Measurements from ENCODE around the gene INPP4A. TPM values are rescaled to one million over a fixed set of nuclear protein-coding genes. Genes with fewer than 3 reads are reported as not detected.

The INPP4A gene
- total RNA-seq, 2 donors from 2014 or later, result 12.9 to 49.8 TPM

DNA sequence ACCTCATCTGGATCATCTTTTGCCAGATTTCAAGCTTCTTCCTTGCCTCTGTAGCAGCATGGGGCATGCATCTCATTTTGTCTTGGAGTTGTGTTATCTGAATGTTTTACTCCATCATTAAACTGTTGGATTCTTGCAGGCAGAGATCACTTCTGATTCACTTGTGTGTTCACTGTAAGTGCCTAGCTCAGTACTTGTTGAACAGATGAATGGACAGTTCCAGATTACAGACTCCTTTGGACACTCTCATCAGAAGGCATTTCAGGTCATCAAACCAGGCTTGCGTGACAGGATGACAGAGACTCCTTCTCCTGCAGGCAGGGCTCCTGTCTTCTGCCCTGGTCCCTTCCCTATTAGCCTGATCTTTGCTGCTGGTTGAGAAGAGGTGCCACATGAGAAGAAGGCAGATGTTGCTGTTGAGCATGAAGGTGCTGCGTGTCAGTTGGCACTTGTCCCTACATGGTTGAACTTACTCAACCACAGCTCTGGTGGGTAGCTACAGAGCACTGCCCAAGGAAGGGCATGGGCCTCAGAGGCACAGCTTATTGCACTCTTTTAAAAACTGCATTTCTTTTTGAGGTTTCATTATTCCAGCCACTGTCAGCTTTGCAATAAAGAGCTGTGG, 58.9 kb downstream of the INPP4A start:
- Histone ChIP-seq H3K27ac (peak overlapping the region in 1 of 2 donors; percentile 26), H3K4me1 (replicated peaks) (no peaks in the 10 kb centered on the region), H3K4me3 (no peak overlapping the region), H3K36me3 (peaks cover 0 to 3% of the 10 kb centered on the region in 2 donors), H3K27me3 (replicated peaks; ENCODE audit: insufficient read depth) (no peaks in the 10 kb centered on the region), H3K9me3 (no peaks in the 10 kb centered on the region)
- TF ChIP-seq POLR2AphosphoS5 (IDR thresholded peaks at IDR 0.05), result no peak
- no peak for TF ChIP-seq POLR2A (IDR thresholded peaks at IDR 0.05)
- no peak for TF ChIP-seq CTCF (IDR thresholded peaks at IDR 0.05)
- 93% methylated on average over 2 of the region's 2 CpGs for WGBS
- intact Hi-C loops (cut with DNase I), result no loop called here
- DNase-seq (ENCODE audit: low spot score), result no peak

DNA sequence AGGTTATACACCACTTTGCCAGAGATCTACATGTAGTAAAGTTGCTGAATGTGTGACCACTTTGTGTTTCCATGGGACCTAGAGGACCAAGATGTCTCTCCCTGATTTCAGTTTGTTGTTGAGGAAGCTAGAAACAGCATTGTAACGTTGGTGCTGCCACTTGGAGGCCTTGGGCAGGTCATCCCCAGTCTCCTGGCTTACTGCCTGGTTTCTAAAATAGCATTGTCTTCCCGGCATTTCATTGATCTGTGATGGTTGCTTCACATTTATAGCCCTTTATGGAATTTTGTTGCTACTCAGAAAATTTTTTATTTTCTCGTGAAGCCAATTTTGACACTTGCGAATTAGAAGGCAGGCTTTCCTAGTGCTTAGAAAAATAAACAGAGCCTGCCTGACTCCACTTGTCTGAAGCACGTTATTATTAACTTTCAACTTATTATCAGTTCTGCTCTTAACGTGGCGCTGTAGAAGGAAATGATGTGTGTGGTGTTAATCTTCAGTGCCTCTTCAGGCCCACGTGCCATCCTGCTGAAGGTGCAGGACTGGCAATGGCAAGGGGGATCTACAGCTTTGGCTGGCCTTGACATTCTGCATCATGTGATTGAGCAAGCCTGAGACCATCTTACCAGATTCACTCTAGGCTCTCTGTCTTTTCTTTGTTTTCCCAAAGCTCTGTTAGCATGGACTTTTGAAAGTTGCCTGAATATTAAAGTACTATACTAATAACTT, 59.9 kb downstream of the INPP4A start:
- Histone ChIP-seq H3K4me3 (no peak overlapping the region), H3K9me3 (no peaks in the 10 kb centered on the region), H3K4me1 (replicated peaks) (no peaks in the 10 kb centered on the region), H3K27ac (peak overlapping the region in 1 of 2 donors; percentile 26), H3K27me3 (replicated peaks; ENCODE audit: insufficient read depth) (no peaks in the 10 kb centered on the region), H3K36me3 (peaks cover 0 to 3% of the 10 kb centered on the region in 2 donors)
- intact Hi-C loops (cut with DNase I), result no loop called here
- 26% methylated on average over 8 of the region's 8 CpGs for WGBS
- DNase-seq (ENCODE audit: low spot score), result peak; percentile 25
- no peak for TF ChIP-seq CTCF (IDR thresholded peaks at IDR 0.05)
- TF ChIP-seq POLR2AphosphoS5 (IDR thresholded peaks at IDR 0.05), result peak; percentile 44

DNA sequence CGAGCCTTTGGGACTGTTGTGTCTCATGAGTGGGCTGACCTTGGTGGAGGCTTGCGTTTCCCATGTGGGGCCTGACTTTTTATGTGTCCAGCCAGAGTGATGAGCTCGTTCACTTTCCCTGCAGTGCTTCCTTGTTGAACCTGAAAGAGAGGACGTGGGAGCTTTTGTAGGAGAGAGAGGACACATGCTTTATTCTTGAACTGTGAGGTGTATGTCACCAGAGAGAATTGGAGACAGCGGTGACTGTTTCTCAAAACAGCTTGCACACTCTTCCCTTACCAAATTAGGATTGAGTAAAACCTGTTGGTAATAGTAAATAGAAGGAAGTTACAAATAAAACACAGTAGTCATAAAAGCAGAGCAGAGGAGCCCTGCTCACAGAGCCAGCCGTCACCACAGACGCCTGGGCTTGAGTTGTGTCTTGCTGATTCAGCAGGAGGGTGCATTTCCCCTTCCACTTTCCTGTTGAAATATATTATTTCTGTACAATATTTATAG, 60.7 kb downstream of the INPP4A start:
- H3K27me3 ChIP-seq (replicated peaks; ENCODE audit: insufficient read depth), result no peaks in the 10 kb centered on the region
- intact Hi-C loops (cut with DNase I), result no loop called here
- H3K36me3 ChIP-seq, result peaks cover 0 to 3% of the 10 kb centered on the region in 2 donors
- no peak overlapping the region for H3K4me3 ChIP-seq
- DNase-seq (ENCODE audit: low spot score), result no peak
- TF ChIP-seq POLR2A (IDR thresholded peaks at IDR 0.05) (no peak), CTCF (IDR thresholded peaks at IDR 0.05) (no peak), POLR2AphosphoS5 (IDR thresholded peaks at IDR 0.05) (no peak)
- WGBS, result 62% methylated on average over 7 of the region's 7 CpGs
- H3K27ac ChIP-seq, result peak overlapping the region in 1 of 2 donors; percentile 26
- H3K4me1 ChIP-seq (replicated peaks), result no peaks in the 10 kb centered on the region
- no peaks in the 10 kb centered on the region for H3K9me3 ChIP-seq

GRCh38 chr2:98505971-98506664, 61.5 kb downstream of the INPP4A start:
- intact Hi-C loops (cut with DNase I), result no loop called here
- Histone ChIP-seq H3K9me3 (no peaks in the 10 kb centered on the region), H3K4me1 (replicated peaks) (no peaks in the 10 kb centered on the region), H3K27me3 (replicated peaks; ENCODE audit: insufficient read depth) (no peaks in the 10 kb centered on the region), H3K27ac (no peak overlapping the region), H3K4me3 (no peak overlapping the region), H3K36me3 (peaks cover 0 to 3% of the 10 kb centered on the region in 2 donors)
- TF ChIP-seq CTCF (IDR thresholded peaks at IDR 0.05) (no peak), POLR2AphosphoS5 (IDR thresholded peaks at IDR 0.05) (no peak), POLR2A (IDR thresholded peaks at IDR 0.05) (no peak)
- DNase-seq (ENCODE audit: low spot score), result no peak
- WGBS, result 80% methylated on average over 7 of the region's 7 CpGs
